HG03039 (cell line): Measurements from ENCODE around the gene CREBBP.
A peak's percentile ranks its signal among the peaks of the same experiment; 100 is the strongest.

Experiments used
- ATAC-seq: cut with Tn5 transposase; IDR thresholded peaks from one replicate; pipeline ENCODE4 v1.9.1; 2021; ENCODE audit warnings: mild to moderate bottlenecking, moderate library complexity; ENCODE audit not compliant: unreplicated experiment

The CREBBP gene

DNA sequence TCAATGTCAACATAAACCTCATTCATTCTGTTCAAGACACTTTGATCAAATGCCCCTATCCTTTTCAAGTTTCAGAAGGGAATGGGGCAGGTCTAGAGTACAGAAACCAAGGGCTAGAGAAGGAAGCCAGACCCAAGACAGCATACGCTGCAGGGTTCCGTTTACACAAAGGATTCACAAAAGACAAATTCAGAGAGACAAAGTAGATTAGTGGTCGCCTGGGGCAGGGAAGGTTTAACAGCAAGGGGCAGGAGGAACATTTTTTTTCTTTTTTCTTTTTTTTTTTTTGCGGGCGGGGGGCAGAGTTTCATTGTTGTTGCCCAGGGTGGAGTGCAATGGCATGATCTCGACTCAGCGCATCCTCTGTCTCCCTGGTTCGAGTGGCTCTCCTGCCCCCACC lies 143.3 kb downstream of the CREBBP start:
- ATAC-seq = no peak

DNA sequence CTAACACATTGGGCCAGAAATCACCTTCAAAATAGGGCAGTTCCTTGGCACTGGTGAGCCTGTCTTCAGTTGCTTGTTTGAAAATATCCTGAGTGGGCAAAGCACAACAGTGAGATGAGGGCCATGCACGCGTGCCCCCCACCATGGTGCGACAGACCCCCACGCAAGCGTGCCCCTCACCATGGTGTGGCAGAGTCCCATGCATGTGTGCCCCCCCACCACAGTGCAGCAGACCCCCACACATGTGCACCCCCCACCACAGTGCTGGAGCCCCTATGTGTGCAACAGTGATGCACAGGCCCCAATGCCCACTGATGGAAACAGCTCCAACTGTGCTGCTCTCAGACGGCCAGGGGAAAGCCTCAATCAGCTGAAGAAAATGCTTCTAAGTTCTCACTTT lies 144.4 kb downstream of the CREBBP start:
- ATAC-seq = no peak

- ATAC-seq = no peak
Measured at GRCh38 chr16:3735541-3735940, 145.0 kb downstream of the CREBBP start.

GRCh38 chr16:3734758-3735221 lies 145.7 kb downstream of the CREBBP start:
- no peak for ATAC-seq

GRCh38 chr16:3734084-3734757 lies 146.3 kb downstream of the CREBBP start:
- ATAC-seq = no peak

DNA sequence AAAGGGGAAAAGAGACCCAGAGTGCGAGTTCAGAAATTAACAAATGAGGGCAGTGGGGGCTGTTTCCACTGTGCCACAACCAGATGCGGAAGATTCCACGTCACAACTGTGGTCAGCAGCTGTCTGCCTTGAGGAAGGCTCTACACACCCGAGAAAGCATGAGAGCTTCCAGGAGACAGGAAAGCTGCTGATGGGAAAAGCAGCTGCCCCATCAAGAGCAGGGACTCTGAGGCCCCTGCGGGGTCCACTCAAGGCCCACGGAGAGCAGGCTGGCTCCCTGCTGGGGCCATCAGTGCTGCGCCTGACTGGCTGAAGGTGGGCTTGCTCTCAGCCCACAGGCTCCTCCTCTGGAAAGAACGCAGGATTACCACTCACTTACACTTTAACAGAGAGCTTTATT lies 148.3 kb downstream of the CREBBP start:
- no peak for ATAC-seq

- no peak for ATAC-seq
Measured at GRCh38 chr16:3731126-3731935, 149.2 kb downstream of the CREBBP start.

DNA sequence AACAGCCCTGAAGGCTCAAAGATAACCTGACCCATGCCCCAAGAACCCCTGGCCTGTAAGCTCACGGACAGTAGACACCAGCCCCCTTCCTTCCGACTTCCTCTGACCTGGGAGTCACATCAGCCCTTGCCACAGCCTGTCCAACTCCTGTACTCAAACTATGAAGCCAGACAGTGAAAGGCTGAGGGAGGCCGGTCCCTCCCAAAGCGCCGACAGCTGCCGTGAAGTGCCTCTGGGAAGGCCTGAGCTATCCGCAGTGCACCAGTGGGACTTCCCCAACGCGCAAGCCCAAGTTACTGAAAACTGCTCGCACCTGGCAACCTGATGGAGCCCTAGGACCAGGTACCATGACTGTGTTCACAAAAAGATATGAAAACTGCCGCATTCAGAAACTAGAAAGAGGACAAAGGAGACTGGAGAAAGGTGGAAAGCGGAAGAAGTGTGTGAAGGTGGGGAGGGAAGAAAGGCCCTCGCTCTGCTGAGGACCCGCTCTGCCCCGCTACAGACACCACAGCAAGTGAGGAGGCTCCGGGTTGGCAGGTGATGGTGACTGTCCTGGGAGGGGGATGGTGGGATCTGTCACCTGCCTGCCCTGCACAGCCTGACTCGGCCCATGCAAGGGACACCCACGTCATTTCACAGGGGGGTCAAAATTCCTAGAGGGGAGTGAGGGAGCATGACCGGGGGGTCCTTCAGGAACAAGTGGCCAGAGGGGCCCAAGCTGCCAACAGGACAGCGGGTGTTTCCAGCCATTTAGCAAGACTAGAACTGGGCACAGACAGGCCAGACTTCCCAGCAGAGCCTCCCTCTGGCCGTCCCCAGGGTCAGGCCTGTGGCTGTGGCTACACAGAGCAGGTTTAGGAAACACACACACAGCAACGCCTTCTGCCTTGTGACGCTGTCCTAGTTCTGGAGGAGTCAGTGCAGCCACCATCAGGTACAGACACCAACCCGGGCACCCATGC lies 150.1 kb downstream of the CREBBP start:
- ATAC-seq = no peak

DNA sequence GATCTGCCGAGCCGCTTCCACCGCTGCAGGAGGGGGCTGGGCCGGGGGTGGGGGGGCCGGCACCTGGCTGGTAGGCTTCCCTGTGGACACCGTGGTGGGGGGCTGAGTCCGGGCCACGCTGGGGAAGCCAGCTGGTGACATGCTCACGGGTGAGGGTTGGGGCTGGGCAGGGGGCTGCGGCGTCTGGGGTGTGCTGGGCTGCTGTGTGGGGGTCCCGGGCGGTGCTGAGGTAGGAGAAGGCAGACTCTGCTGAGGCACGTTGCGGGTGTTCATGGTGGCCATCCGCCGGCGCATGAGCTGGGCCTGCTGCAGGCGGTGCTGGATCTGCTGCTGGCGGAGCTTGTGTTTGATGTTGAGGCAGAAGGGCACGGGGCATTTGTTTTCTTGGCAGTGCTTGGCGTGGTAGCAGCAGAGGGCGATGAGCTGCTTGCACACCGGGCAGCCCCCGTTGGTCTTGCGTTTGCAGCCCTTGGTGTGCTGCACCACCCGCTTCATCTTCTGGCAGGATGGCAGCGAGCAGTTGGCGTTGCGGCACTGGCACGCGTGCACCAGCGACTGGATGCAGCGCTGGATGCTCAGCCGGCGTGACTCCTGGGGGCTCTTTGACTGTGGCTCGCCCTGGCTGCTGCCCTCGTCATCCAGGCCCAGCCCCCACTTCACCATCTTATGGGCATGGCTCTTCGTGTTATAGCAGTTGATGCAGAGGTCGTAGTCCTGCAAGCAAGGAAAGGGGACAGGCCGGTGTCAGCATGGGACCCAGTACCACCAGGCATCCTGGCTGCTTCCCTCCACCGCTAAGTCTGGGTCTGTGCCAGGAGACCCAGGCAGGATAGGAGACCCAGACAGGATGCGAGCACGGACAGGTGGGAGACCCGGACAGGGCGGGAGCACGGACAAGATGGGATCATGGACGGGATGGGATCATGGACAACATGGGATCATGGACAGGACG lies 151.1 kb downstream of the CREBBP start:
- no peak for ATAC-seq

- ATAC-seq = no peak
Measured at GRCh38 chr16:3728424-3729160, 151.9 kb downstream of the CREBBP start.

- no peak for ATAC-seq
Measured at GRCh38 chr16:3727806-3728381, 152.6 kb downstream of the CREBBP start.

DNA sequence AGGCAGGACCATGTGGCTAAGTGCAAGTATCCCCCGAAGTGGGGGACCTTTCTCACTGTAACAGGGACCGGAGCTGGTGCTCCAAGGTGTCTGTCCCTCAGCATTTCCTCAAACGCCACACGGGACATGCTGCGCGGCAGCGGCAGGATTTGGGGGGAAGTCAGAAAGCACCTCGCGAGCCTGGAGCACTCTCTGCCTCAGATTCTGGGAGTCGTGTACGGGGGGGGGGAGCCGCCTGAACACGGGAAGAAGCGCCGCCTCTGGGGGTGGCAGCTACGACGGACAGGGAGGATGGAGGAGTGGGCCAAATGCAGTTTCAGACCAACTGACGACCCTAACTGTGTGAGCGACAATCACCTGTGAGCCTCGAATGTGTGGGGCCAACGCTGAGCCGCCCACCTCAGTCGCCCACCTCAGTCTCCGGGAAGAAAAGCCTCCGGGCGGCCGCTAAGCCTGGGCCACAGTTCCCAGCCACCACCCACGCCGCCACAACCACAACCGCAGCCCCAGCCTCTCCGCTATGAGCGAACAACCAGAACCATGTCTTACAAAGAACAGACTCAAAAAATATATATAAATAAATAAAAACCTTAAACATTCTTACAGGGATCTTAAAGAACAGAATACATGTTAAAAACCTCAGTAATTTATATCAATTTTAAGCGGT lies 154.4 kb downstream of the CREBBP start:
- ATAC-seq = no peak

GRCh38 chr16:3725276-3725675 lies 155.2 kb downstream of the CREBBP start:
- no peak for ATAC-seq

GRCh38 chr16:3722508-3722907 lies 158.0 kb downstream of the CREBBP start:
- ATAC-seq = no peak

DNA sequence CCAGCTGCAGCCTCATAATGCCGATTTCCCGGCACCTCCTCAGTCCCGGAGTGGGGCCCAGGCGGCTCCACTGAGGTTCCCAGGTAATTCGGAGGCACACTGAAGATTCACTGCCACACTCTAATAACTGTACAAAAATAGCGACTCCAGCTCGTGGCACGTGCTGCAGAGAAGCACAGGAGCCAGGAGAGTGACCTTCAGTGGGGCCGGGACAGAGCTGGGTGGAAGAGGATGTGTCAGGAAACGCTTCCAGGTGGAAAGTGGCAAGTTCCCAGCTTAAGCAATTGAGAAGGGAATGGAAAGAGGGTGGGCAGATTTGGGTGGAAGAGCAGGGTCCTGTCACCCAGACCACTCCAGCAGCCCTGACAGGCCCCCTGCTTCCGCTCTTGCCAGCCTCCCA lies 160.1 kb downstream of the CREBBP start:
- ATAC-seq = no peak

- ATAC-seq = no peak
Measured at GRCh38 chr16:3718628-3719027, 161.9 kb downstream of the CREBBP start.

GRCh38 chr16:3718019-3718391 lies 162.5 kb downstream of the CREBBP start:
- no peak for ATAC-seq

DNA sequence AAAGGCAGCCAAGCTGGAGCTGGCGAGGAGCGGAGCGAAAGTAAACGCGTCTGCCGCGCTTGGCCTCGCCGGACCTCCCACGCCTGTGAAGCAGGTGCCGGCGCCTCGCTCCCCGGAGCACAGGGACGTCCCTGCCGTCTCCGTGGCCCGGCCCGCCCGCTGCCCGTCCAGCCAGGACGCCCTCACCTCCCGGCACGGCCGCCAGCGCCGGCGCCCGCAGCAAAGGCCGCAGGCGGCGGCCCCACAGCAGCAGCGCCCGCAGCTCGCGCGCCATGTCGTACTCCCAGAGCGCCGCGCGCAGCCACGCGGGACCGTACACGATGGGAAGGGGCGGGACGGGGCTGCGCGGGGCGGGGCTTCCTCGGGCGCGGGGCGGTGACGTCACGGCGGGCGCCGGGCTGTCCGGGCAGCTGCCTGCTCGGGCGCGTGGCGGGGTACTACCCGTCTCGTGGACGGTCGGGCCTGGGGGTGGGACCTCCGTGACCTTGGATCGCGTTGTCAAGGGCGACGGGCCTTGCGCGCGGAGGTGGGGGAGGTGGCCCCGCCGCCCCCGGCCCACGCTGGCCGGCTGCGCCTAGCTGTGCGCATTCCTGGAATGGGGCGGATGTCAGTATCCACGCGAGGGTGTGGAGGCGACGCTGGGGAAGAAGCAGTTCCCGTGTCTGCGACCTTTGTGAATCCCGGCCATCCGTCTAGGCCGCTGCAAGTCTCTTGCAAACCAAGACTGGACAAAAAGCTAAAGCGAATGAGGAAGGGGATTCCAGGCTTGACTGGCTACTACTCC lies 163.1 kb downstream of the CREBBP start, which contains the start of gene TRAP1:
Gene TRAP1 (minus strand): TSS at position 290 of the 784 bp plus-strand sequence. CDS start 16 bp downstream, at position 274.
- peak; percentile 77 for ATAC-seq
